GM12892 (cell line): ENCODE results near the gene CDRT4.

ENCODE experiments used
- DNase-seq: peaks from one replicate; pipeline ENCODE4 v3.0.0; 2011; ENCODE audit not compliant: insufficient read length
- FAIRE-seq: peaks from 2 replicates; lab custom pipeline; 2011; peaks lifted over from hg19 to GRCh38; lab: Jason Lieb, UNC
- POLR2A ChIP-seq: IDR thresholded peaks from 2 replicates; pipeline ENCODE4 v1.6.1; 2011; ENCODE audit warnings: low read depth, low read length, control low read depth
- POLR2AphosphoS5 ChIP-seq: IDR thresholded peaks from 2 replicates; pipeline ENCODE4 v1.6.1; 2011; ENCODE audit warnings: low read depth, low read length, control low read depth
- TAF1 ChIP-seq: IDR thresholded peaks from 2 replicates; pipeline ENCODE4 v1.6.1; 2011; ENCODE audit warnings: low read depth, mild to moderate bottlenecking, control low read depth, low read length, borderline replicate concordance

CDRT4 gene

GRCh38 chr17:15485045-15485444 is 17.6 kb upstream of the CDRT4 start:
- FAIRE-seq (no peak), DNase-seq (no peak)
- TF ChIP-seq TAF1 (no peak), POLR2A (no peak), POLR2AphosphoS5 (no peak)

GRCh38 chr17:15483431-15483830 is 16.0 kb upstream of the CDRT4 start:
- DNase-seq (no peak), FAIRE-seq (no peak)
- TF ChIP-seq POLR2AphosphoS5 (no peak), POLR2A (no peak), TAF1 (no peak)

- TF ChIP-seq TAF1 (no peak), POLR2AphosphoS5 (no peak), POLR2A (no peak)
- FAIRE-seq (no peak), DNase-seq (no peak)
These were observed 15.1 kb upstream of the CDRT4 start for GRCh38 chr17:15482476-15482875.

DNA sequence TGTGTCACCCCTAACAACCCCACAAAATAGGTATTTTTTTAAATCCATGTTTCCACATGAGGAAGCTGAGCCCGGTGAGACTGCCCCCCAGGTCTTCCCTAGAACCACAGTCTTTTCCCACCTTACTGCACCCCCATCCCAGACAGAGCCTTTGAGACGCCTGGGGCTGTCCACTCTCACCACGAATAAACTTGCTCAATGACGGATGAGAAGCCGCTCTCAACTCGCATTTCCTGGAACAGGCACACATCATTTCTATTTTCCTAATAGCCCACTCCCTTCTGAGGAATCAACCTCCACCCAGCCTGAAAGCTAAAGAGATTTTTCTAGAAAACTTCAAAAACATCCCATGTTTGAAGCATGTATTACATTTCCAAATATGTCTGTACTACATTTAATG is 14.1 kb upstream of the CDRT4 start:
- DNase-seq, result no peak
- TF ChIP-seq POLR2AphosphoS5, result no peak
- TF ChIP-seq TAF1, result no peak
- TF ChIP-seq POLR2A, result no peak
- FAIRE-seq, result no peak

DNA sequence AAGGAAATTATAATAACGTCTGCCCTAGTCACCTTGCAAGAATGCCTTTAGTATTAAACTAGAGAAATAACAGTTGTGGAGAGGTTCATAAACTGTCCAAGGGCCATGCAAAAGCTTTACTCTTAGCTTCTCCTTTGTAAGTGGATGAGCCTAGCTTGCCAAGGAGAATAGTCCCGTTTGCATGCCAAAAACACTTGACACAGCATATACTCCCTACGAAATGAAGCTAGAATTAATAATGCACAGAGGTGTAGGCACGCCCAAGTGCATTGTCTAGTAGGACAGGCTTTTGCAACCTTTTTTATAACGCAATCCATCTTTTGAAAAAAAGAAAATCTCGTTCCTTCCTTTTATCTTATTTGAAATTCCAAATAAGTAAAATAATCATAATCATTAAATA is 12.8 kb upstream of the CDRT4 start:
- TF ChIP-seq POLR2AphosphoS5 (no peak), TAF1 (no peak), POLR2A (no peak)
- DNase-seq (no peak), FAIRE-seq (no peak)

DNA sequence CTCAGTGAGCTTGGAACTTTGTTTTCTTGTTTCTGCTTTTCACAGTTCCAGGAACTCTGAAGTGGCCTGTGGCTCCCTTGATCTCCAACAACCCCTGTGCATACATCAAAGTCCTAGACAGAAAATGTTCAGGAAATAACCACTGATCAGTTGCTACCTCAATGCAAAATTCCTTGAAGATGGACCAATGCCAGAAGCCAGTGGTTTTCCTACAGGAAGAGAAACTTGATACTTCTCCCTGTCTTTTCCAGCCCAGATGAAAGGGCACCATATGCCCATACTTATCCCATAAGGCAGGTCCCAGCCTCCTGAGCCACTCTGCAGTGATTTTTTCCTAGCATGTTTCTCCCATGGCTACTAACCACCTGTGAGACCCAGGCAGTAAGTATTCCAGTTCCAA is 12.3 kb upstream of the CDRT4 start:
- FAIRE-seq (no peak), DNase-seq (no peak)
- TF ChIP-seq TAF1 (no peak), POLR2AphosphoS5 (no peak), POLR2A (no peak)

GRCh38 chr17:15478845-15479244 is 11.4 kb upstream of the CDRT4 start:
- TF ChIP-seq POLR2AphosphoS5 (no peak), POLR2A (no peak), TAF1 (no peak)
- no peak for DNase-seq
- no peak for FAIRE-seq

GRCh38 chr17:15475631-15476354 is 8.4 kb upstream of the CDRT4 start:
- DNase-seq (no peak), FAIRE-seq (no peak)
- TF ChIP-seq POLR2A (no peak), POLR2AphosphoS5 (no peak), TAF1 (no peak)

GRCh38 chr17:15472891-15473290 is 5.5 kb upstream of the CDRT4 start:
- FAIRE-seq, result no peak
- DNase-seq, result no peak

DNA sequence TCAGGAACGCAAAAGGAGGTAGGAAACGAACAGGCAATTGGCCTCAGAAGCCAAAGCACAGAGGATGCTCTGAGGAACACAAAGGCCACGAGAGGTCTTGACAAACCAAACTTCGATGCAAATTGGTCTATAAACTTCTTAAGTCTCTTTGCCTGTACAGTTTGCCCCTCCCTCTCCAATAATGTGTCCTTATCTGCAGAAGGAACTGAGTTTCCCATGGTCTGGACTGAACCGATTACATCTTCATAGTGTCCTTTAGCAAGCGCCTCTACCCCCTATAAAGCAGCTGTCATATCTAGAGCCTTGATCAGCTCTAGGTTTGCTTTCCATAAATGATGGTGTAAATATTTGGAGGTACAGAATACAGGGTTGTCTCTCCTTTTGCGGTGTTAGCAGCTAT is 3.1 kb upstream of the CDRT4 start:
- FAIRE-seq, result no peak
- no peak for TF ChIP-seq POLR2A
- DNase-seq, result no peak

More at GRCh38 chr17:15472891-15473290, 5.5 kb upstream of the CDRT4 start:
- TF ChIP-seq POLR2A (no peak), TAF1 (no peak), POLR2AphosphoS5 (no peak)

DNA sequence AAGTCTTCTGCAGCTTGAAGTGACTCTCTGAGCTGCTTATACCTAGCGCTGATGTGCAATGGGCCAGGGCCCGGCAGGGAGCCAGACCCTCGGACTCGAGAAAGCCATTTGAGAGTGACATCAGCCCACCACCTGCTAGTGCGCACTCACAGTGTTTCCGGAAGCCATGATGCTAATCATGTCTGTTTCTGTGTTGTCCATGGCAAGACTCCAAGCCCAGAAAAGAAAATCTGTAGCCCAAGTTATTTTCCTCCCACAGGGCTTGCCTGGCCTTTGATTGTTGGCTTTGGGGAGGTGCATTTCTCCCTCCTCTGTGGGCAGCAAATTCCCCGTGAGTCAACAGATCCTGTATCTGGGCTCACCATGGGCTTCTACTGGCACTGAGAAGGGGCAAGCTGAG is 1.8 kb upstream of the CDRT4 start:
- FAIRE-seq (no peak), DNase-seq (no peak)
- TF ChIP-seq POLR2A (no peak), POLR2AphosphoS5 (no peak), TAF1 (no peak)

DNA sequence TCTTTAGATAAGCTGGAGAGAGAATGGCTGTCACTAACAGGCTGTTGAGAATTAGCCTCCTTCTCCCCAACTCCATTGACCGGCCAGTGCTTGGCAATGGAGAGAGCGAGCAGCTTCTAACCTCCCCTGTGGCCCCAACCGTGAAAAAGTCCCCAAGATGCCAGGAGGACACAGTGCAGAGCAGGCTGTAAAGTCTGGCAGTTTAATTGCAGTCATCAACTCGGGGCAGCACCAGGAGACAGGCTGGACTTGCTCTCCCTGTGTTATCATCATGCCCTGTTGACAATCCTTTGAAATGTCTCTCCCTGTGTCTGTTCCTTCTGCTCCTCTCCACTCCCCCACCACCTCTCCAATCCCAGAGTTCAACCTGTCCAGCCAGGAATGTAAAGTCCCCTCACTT is 705 bp upstream of the CDRT4 start:
- TF ChIP-seq TAF1 (no peak), POLR2AphosphoS5 (no peak), POLR2A (no peak)
- no peak for DNase-seq
- no peak for FAIRE-seq
